H9 (cell line): ENCODE results near the gene TXNDC9. TPM values are rescaled to one million over a fixed set of nuclear protein-coding genes. Genes with fewer than 3 reads are reported as not detected.

Experiments
- DNase-seq: peaks from one replicate; pipeline ENCODE4 v3.0.0-alpha.2; 2017
- H2AFZ ChIP-seq: one replicate; pipeline ENCODE4 v1.6.1; 2013; ENCODE audit warnings: mild to moderate bottlenecking, low read length, control low read depth, moderate library complexity
- H2AK5ac ChIP-seq: 2 replicates; pipeline ENCODE4 v1.6.1; 2013; ENCODE audit warnings: low read length, control low read depth, mixed read lengths; ENCODE audit not compliant: insufficient read length
- H2BK120ac ChIP-seq: one replicate; pipeline ENCODE4 v1.6.1; 2013; ENCODE audit warnings: low read depth, mild to moderate bottlenecking, low read length, control low read depth, inconsistent platforms; ENCODE audit not compliant: poor library complexity, severe bottlenecking
- H2BK12ac ChIP-seq: 2 replicates; pipeline ENCODE4 v1.6.1; 2013; ENCODE audit warnings: low read length, control low read depth, mixed read lengths, low read depth; ENCODE audit not compliant: insufficient read length
- H2BK15ac ChIP-seq: 2 replicates; pipeline ENCODE4 v1.6.1; 2013; ENCODE audit warnings: low read depth, low read length, control low read depth
- H2BK20ac ChIP-seq: one replicate; pipeline ENCODE4 v1.6.1; 2013; ENCODE audit warnings: low read depth, mild to moderate bottlenecking, low read length, control low read depth, inconsistent platforms; ENCODE audit not compliant: poor library complexity, severe bottlenecking
- H2BK5ac ChIP-seq: 2 replicates; pipeline ENCODE4 v1.6.1; 2013; ENCODE audit warnings: low read length, control low read depth, mixed read lengths; ENCODE audit not compliant: insufficient read length
- H3K14ac ChIP-seq: 2 replicates; pipeline ENCODE4 v1.6.1; 2013; ENCODE audit warnings: low read length, control low read depth; ENCODE audit not compliant: insufficient read depth
- H3K18ac ChIP-seq: 2 replicates; pipeline ENCODE4 v1.6.1; 2013; ENCODE audit warnings: low read depth, mild to moderate bottlenecking, mixed read lengths, low read length, control low read depth; ENCODE audit not compliant: insufficient read length
- H3K23ac ChIP-seq: 2 replicates; pipeline ENCODE4 v1.6.1; 2013; ENCODE audit warnings: low read length, control low read depth, mixed read lengths, low read depth; ENCODE audit not compliant: insufficient read length
- H3K23me2 ChIP-seq: 2 replicates; pipeline ENCODE4 v1.6.1; 2013; ENCODE audit warnings: low read depth, mild to moderate bottlenecking, mixed read lengths, low read length, control low read depth; ENCODE audit not compliant: insufficient read length, poor library complexity, severe bottlenecking
- H3K27ac ChIP-seq: 2 replicates; pipeline ENCODE4 v1.5.1; 2013; ENCODE audit warnings: low read length, control low read depth, mixed read lengths, low read depth; ENCODE audit not compliant: insufficient read length
- H3K27me3 ChIP-seq: 2 replicates; pipeline ENCODE4 v1.6.1; 2013; ENCODE audit warnings: low read length, control low read depth, inconsistent platforms; ENCODE audit not compliant: insufficient read depth
- H3K4ac ChIP-seq: 2 replicates; pipeline ENCODE4 v1.6.1; 2013; ENCODE audit warnings: low read depth, mild to moderate bottlenecking, control low read depth, inconsistent platforms, low read length, moderate library complexity
- H3K4me1 ChIP-seq: 2 replicates; pipeline ENCODE4 v1.6.1; 2013; ENCODE audit warnings: low read length, control low read depth, inconsistent platforms; ENCODE audit not compliant: insufficient read depth
- H3K4me2 ChIP-seq: 2 replicates; pipeline ENCODE4 v1.6.1; 2013; ENCODE audit warnings: low read length, control low read depth, mixed read lengths; ENCODE audit not compliant: insufficient read length, insufficient read depth
- H3K56ac ChIP-seq: 2 replicates; pipeline ENCODE4 v1.6.1; 2013; ENCODE audit warnings: low read depth, mild to moderate bottlenecking, mixed read lengths, low read length, control low read depth; ENCODE audit not compliant: insufficient read length
- H3K79me1 ChIP-seq: 2 replicates; pipeline ENCODE4 v1.6.1; 2013; ENCODE audit warnings: low read depth, mild to moderate bottlenecking, moderate library complexity, low read length, control low read depth, inconsistent platforms; ENCODE audit not compliant: insufficient read depth, poor library complexity, severe bottlenecking
- H3K79me2 ChIP-seq: 2 replicates; pipeline ENCODE4 v1.6.1; 2013; ENCODE audit warnings: low read length, control low read depth, inconsistent platforms; ENCODE audit not compliant: insufficient read depth
- H3K9ac ChIP-seq: 2 replicates; pipeline ENCODE4 v1.6.1; 2013; ENCODE audit warnings: low read length, control low read depth, mixed read lengths; ENCODE audit not compliant: insufficient read length; ENCODE audit errors: extremely low read depth
- H3K9me3 ChIP-seq: one replicate; pipeline ENCODE4 v1.6.1; 2013; ENCODE audit warnings: low read depth, low read length, inconsistent platforms; ENCODE audit not compliant: control insufficient read depth
- H3T11ph ChIP-seq: one replicate; pipeline ENCODE4 v1.6.1; 2013; ENCODE audit warnings: mild to moderate bottlenecking, low read length, control low read depth, inconsistent platforms
- H4K20me1 ChIP-seq: one replicate; pipeline ENCODE4 v1.6.1; 2013; ENCODE audit not compliant: control insufficient read depth, insufficient read length, insufficient read depth
- H4K5ac ChIP-seq: 2 replicates; pipeline ENCODE4 v1.6.1; 2013; ENCODE audit warnings: low read depth, mild to moderate bottlenecking, mixed read lengths, low read length, control low read depth; ENCODE audit not compliant: insufficient read length
- H4K8ac ChIP-seq: replicated peaks from 2 replicates; pipeline ENCODE4 v1.6.1; 2013; ENCODE audit warnings: low read length, control low read depth, mixed read lengths, low read depth; ENCODE audit not compliant: insufficient read length
- H4K91ac ChIP-seq: 2 replicates; pipeline ENCODE4 v1.6.1; 2013; ENCODE audit warnings: low read depth, mild to moderate bottlenecking, moderate library complexity, mixed read lengths, low read length, control low read depth; ENCODE audit not compliant: insufficient read length
- H3K27ac Mint-ChIP-seq, 3 experiments: 2 replicates in 2 of 3; 3 replicates in 1 of 3; pipeline ENCODE4 v1.8.0; 2020 to 2021; ENCODE audit warnings: mixed read lengths in 3 of 3, mild to moderate bottlenecking in 1 of 3, moderate library complexity in 1 of 3
- H3K27me3 Mint-ChIP-seq: 2 replicates; pipeline ENCODE4 v1.8.0; 2021; ENCODE audit warnings: low read depth, mild to moderate bottlenecking, moderate library complexity, mixed read lengths
- H3K36me3 Mint-ChIP-seq, 3 experiments: 2 replicates in 2 of 3; 3 replicates in 1 of 3; pipeline ENCODE4 v1.8.0; 2020 to 2021; ENCODE audit warnings: low read depth in 3 of 3, mixed read lengths in 3 of 3; ENCODE audit not compliant: insufficient read depth in 1 of 3
- H3K4me1 Mint-ChIP-seq, 2 experiments: 2 replicates each; pipeline ENCODE4 v1.8.0; 2020; ENCODE audit warnings: mixed read lengths in 2 of 2
- H3K4me3 Mint-ChIP-seq, 2 experiments: 2 replicates in 1 of 2; 3 replicates in 1 of 2; pipeline ENCODE4 v1.8.0; 2020 to 2021; ENCODE audit warnings: mild to moderate bottlenecking in 2 of 2, mixed read lengths in 2 of 2, moderate library complexity in 1 of 2
- H3K9me3 Mint-ChIP-seq, 2 experiments: 2 replicates in 1 of 2; 3 replicates in 1 of 2; pipeline ENCODE4 v1.8.0; 2020; ENCODE audit warnings: mild to moderate bottlenecking in 2 of 2, mixed read lengths in 2 of 2, moderate library complexity in 1 of 2
- WGBS: extraction: QIAGEN DNeasy Blood & Tissue Kit; methylation state at CpG from one replicate; pipeline ENCODE4 v1.1.7; 2013; ENCODE audit warnings: missing lambda C conversion rate, low lambda C conversion rate, mixed read lengths; ENCODE audit not compliant: insufficient read length; ENCODE audit errors: extremely low coverage; 5-methylcytosine and 5-hydroxymethylcytosine counted together
- total RNA-seq: library from RNA; stranded (reverse); gene quantifications from 2 replicates; pipeline ENCODE4 v1.2.1, GENCODE V29; 2021
- TF ChIP-seq, protein P1 (sequence below): fragments of 200-600 bp; sonication (generic); conservative IDR thresholded peaks from 3 replicates; pipeline ENCODE4 v1.8.0; 2021; ENCODE audit warnings: antibody characterized with exemption, mild to moderate bottlenecking

TXNDC9 gene
- total RNA-seq, 1 experiment from 2014 or later = 37.7 TPM

DNA sequence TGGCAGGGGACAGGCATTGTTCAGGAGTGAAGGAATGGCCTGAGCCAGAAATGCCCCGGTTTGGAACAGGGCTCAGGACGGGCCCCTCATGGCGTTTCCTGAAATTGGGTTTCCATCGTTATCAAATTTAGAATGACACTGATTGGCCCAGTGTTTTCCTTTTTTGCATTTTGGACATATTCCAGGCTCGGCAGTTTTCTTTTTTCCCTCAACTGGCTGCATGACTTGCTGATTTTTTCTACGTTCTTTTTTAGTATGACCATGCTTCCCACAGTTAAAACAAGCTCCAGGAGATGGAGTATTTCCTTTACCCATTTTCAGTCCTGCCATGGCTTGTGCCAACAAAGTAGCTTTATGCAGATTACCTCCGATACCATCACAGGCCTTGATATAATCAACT, 60.3 kb downstream of the TXNDC9 start:
- Histone ChIP-seq H4K5ac (no peak overlapping the region), H3K79me2 (no peaks in the 10 kb centered on the region), H3K4ac (no peak overlapping the region), H3K9me3 (no peaks in the 10 kb centered on the region), H4K8ac (no peak overlapping the region), H2BK20ac (no peak overlapping the region), H3K18ac (no peak overlapping the region), H2BK5ac (no peak overlapping the region), H2BK120ac (no peak overlapping the region), H2BK12ac (no peak overlapping the region), H3K79me1 (no peaks in the 10 kb centered on the region), H3K4me2 (no peak overlapping the region), H2BK15ac (no peak overlapping the region), H3K14ac (no peak overlapping the region), H3K56ac (no peak overlapping the region), H3K4me1 (no peaks in the 10 kb centered on the region), H4K91ac (no peak overlapping the region), H4K20me1 (no peaks in the 10 kb centered on the region), H3K9ac (no peak overlapping the region), H3K27me3 (no peaks in the 10 kb centered on the region), H3T11ph (no peak overlapping the region), H2AK5ac (no peak overlapping the region), H2AFZ (no peak overlapping the region), H3K23me2 (no peaks in the 10 kb centered on the region), H3K27ac (no peak overlapping the region), H3K23ac (no peak overlapping the region)
- Mint-ChIP-seq H3K27ac (no peak overlapping the region), H3K4me3 (no peak overlapping the region), H3K4me1 (peaks cover 2 to 6% of the 10 kb centered on the region in 2 experiments), H3K27me3 (peaks cover 2% of the 10 kb centered on the region; the same call in 1 of the 2 replicates), H3K36me3 (peaks cover 16 to 23% (median 23%) of the 10 kb centered on the region in 3 experiments), H3K9me3 (peaks cover 45 to 48% of the 10 kb centered on the region in 2 experiments)
- WGBS = no CpG with 5 or more reads among the region's 7 CpGs
- DNase-seq = no peak
- TF ChIP-seq, protein P1, sequence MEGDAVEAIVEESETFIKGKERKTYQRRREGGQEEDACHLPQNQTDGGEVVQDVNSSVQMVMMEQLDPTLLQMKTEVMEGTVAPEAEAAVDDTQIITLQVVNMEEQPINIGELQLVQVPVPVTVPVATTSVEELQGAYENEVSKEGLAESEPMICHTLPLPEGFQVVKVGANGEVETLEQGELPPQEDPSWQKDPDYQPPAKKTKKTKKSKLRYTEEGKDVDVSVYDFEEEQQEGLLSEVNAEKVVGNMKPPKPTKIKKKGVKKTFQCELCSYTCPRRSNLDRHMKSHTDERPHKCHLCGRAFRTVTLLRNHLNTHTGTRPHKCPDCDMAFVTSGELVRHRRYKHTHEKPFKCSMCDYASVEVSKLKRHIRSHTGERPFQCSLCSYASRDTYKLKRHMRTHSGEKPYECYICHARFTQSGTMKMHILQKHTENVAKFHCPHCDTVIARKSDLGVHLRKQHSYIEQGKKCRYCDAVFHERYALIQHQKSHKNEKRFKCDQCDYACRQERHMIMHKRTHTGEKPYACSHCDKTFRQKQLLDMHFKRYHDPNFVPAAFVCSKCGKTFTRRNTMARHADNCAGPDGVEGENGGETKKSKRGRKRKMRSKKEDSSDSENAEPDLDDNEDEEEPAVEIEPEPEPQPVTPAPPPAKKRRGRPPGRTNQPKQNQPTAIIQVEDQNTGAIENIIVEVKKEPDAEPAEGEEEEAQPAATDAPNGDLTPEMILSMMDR = no peak

Other genes starting within 250 kb of the TXNDC9 start
- gene C2orf15, start 194.6 kb downstream of the TXNDC9 start, total RNA-seq = 5.6 and 6.2 TPM in 2 replicates
- gene TSGA10, start 181.4 kb downstream of the TXNDC9 start, total RNA-seq = 6.1 and 6.3 TPM in 2 replicates
- 6.4 and 8.9 TPM in 2 replicates for gene LIPT1, start 181.4 kb downstream of the TXNDC9 start, total RNA-seq
- 35.2 and 39.4 TPM in 2 replicates for gene MITD1, start 155.3 kb downstream of the TXNDC9 start, total RNA-seq
- gene MRPL30, start 155.1 kb downstream of the TXNDC9 start, total RNA-seq = 50.8 and 51.4 TPM in 2 replicates
- gene LYG2, start 80.7 kb downstream of the TXNDC9 start, total RNA-seq = 0.29 TPM in 1 of 2 replicates, not detected in the other
- 0.31 and 0.37 TPM in 2 replicates for gene LYG1, start 35.1 kb downstream of the TXNDC9 start, total RNA-seq
- gene EIF5B, start 1.1 kb upstream of the TXNDC9 start, total RNA-seq = 56.5 and 58.1 TPM in 2 replicates
- gene REV1, start 153.7 kb upstream of the TXNDC9 start, total RNA-seq = 41.6 and 43.1 TPM in 2 replicates